ENCODE data around the gene ERC1.

DNA sequence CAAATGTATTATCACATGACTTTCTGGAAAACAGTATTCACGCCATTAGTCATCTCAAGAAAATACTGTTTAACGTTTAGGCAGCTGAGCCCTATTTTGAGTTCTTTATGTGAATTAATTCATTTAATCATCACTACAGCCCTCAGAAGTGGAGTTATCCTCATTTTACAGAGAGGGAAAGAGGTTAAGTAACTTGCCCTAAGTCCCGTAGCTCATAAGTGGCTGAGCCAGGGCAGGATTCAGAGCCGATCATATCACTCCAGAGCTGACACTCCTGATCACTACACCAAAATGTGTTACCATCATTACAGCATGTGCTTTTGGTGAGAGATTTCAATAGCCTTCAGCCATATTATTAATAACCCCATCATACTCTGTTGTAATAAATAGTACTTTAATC lies 392.7 kb downstream of the ERC1 start:
- no peak for TF ChIP-seq C11orf30 (IDR thresholded peaks at IDR 0.05; ENCODE audit: low read depth)
- no peak for TF ChIP-seq ATF7 (IDR thresholded peaks at IDR 0.05)
- TF ChIP-seq, protein P1, sequence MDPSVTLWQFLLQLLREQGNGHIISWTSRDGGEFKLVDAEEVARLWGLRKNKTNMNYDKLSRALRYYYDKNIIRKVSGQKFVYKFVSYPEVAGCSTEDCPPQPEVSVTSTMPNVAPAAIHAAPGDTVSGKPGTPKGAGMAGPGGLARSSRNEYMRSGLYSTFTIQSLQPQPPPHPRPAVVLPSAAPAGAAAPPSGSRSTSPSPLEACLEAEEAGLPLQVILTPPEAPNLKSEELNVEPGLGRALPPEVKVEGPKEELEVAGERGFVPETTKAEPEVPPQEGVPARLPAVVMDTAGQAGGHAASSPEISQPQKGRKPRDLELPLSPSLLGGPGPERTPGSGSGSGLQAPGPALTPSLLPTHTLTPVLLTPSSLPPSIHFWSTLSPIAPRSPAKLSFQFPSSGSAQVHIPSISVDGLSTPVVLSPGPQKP (CRISPR knock-in tag; IDR thresholded peaks at IDR 0.05), result no peak
- TF ChIP-seq, protein P2, sequence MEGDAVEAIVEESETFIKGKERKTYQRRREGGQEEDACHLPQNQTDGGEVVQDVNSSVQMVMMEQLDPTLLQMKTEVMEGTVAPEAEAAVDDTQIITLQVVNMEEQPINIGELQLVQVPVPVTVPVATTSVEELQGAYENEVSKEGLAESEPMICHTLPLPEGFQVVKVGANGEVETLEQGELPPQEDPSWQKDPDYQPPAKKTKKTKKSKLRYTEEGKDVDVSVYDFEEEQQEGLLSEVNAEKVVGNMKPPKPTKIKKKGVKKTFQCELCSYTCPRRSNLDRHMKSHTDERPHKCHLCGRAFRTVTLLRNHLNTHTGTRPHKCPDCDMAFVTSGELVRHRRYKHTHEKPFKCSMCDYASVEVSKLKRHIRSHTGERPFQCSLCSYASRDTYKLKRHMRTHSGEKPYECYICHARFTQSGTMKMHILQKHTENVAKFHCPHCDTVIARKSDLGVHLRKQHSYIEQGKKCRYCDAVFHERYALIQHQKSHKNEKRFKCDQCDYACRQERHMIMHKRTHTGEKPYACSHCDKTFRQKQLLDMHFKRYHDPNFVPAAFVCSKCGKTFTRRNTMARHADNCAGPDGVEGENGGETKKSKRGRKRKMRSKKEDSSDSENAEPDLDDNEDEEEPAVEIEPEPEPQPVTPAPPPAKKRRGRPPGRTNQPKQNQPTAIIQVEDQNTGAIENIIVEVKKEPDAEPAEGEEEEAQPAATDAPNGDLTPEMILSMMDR (IDR thresholded peaks at IDR 0.05 in 2 of 3, conservative IDR thresholded peaks at IDR 0.05 in 1 of 3; ENCODE audit: insufficient read depth in 2 of 3, low read depth in 1 of 3, low read length in 3 of 3), result no peak
- TF ChIP-seq TAF1 (IDR thresholded peaks at IDR 0.05; ENCODE audit: control insufficient read depth, extremely low read depth, insufficient read depth, low read length, severe bottlenecking), result no peak

All from K562 (cell line).